GM19023 (cell line): Measurements from ENCODE around the gene C14orf119.

Source experiments
- ATAC-seq: cut with Tn5 transposase; IDR thresholded peaks from one replicate; pipeline ENCODE4 v1.9.1; 2021; ENCODE audit warnings: mild to moderate bottlenecking, moderate library complexity; ENCODE audit not compliant: unreplicated experiment

The C14orf119 gene

DNA sequence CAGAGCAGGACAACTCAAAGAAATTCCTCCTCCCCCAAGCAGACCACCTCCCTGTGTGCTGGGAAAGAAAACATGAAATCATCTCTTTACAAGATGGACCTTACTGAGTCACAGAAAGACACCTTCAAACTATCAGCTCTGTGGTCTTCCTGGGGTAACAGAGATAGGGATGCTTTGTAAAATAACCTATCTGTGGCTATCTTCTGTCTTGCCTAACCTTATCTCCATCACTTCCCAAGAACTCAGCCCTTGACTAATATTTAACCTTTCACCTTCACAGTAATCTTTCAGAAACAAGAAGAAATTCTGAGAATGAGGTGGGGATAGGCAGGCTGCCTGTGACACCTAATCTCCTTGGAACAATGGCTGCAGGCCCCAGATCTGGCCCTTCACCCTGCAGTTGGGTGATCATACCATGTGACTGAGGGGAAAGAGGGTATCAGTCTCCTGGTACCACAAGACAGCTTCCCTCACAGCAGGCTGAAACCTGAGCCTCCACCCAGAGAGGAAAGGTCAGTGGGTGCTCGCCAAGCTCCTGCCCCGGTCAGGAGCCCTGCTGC lies 51.1 kb downstream of the C14orf119 start:
- no peak for ATAC-seq

DNA sequence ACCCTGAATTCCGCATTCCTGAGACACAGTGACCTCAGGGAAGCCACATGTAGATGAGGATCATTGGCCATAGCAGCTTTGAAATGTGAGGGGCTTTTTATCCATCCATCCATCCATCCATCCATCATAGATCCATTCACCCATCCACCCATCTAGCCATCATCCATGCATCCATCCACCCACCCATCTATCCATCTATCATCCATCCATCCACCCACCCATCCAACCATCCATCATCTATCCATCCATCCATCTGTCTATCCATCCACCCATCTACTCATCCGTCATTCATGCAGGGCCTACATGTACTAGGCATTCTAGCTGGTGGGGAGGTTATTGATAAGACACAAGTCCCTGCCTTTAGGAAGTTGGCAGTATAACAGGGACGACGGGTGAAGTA lies 51.7 kb downstream of the C14orf119 start:
- no peak for ATAC-seq

DNA sequence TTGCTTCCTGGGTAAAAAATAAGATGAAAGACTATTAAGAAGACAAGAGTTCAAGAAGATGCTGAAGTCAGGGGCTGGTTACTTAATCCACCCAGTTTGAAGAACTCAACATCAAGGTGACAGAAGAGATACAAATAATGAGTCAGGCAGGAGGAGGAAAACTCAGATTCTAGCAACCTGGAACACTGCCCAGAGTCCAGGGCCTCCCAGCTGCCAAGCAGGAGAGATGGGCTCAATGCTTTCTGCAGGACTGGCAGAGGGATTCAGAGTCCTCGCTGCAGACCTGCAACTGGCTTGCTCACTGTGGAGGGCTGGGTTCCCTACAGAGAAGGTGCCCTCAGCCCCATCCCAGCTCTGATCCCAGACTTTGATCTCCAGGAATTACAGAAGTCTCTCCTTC lies 52.4 kb downstream of the C14orf119 start:
- ATAC-seq: no peak

DNA sequence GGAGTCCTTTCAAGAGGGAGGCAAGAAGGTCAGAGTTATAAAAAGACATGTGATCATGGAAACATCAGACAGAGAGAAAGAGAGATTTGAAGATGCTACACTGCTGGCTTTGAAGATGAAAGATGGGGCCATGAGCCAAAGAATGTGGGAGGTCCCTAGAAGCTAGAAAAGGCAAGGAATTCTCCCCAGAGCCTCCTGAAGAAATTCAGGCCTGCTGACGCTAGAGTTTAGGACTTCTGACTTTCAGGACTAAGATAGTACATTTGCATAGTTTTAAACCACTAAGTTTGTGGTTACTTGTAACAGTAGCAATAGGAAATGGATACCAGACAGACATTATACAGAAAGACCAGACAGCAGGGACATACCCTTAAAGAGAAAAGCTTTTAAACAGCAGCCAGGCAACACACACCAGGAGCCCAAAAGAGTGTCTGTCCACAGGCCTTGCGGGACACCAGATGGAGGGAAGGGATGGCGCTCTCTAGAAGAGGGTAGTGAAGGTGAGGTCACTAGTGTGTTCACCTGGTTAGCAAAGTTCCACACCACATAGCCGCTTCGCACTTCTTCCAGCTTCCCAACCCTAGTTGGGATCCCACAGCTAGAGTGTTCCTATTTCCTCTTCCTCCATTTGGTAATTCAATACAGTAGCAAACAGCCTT lies 53.4 kb downstream of the C14orf119 start:
- ATAC-seq: no peak

DNA sequence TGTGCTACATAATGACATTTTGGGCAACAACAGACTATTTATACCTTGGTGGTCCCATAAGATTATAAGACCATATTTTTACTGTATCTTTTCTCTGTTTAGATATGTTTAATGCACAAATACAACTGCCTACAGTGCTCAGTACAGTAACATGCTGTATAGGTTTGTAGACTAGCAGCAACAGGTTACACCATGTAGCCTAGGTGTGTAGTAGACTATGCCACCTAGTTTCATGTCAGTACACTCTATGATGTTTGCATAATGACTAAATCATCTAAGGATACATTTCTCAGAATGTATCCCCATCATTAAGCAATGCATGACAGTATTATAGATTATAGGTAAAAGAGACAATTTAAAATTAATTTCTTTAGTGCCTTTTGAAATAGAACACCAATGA lies 54.4 kb downstream of the C14orf119 start:
- no peak for ATAC-seq
